Thyroid gland (tissue), 4 donors: ENCODE results near the gene MACF1.

Experiments used
- CTCF ChIP-seq, 6 experiments: fragments of 200-600 bp in 3 of 6; fragments of 450-650 bp in 3 of 6; sonication (generic) in 3 of 6; IDR thresholded peaks; one replicate each; pipeline ENCODE4 v1.5.1; 2016 to 2019; ENCODE audit warnings: antibody characterized with exemption in 6 of 6, mild to moderate bottlenecking in 2 of 6, inconsistent platforms in 1 of 6, moderate library complexity in 1 of 6
- POLR2A ChIP-seq, 2 donors: fragments of 450-650 bp; IDR thresholded peaks; one replicate each; pipeline ENCODE4 v1.6.1; 2017; ENCODE audit warnings: antibody characterized with exemption in 2 of 2, mild to moderate bottlenecking in 2 of 2, moderate library complexity in 1 of 2

GRCh38 chr1:39189592-39190041 lies 14.9 kb upstream of the MACF1 start:
- no peak for TF ChIP-seq CTCF (IDR thresholded peaks at IDR 0.05)
- no peak for TF ChIP-seq POLR2A (IDR thresholded peaks at IDR 0.05)
